GM12892 (cell line): Measurements from ENCODE around the gene CD274.

Experiments used
- POLR2A ChIP-seq: IDR thresholded peaks from 2 replicates; pipeline ENCODE4 v1.6.1; 2011; ENCODE audit warnings: low read depth, low read length, control low read depth
- POLR2AphosphoS5 ChIP-seq: IDR thresholded peaks from 2 replicates; pipeline ENCODE4 v1.6.1; 2011; ENCODE audit warnings: low read depth, low read length, control low read depth

DNA sequence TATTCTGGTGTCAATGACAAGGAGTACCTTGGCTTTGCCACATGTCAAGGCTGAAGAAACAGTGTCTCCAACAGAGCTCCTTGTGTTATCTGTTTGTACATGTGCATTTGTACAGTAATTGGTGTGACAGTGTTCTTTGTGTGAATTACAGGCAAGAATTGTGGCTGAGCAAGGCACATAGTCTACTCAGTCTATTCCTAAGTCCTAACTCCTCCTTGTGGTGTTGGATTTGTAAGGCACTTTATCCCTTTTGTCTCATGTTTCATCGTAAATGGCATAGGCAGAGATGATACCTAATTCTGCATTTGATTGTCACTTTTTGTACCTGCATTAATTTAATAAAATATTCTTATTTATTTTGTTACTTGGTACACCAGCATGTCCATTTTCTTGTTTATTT, 19.8 kb downstream of the CD274 start:
- TF ChIP-seq POLR2A (no peak), POLR2AphosphoS5 (no peak)
